ENCODE data around the gene CKLF. TPM values are rescaled to one million over a fixed set of nuclear protein-coding genes. Genes with fewer than 3 reads are reported as not detected.

The CKLF gene
- total and polyA plus RNA-seq, 3 experiments from 2014 or later: 118 to 265 (median 121) TPM

DNA sequence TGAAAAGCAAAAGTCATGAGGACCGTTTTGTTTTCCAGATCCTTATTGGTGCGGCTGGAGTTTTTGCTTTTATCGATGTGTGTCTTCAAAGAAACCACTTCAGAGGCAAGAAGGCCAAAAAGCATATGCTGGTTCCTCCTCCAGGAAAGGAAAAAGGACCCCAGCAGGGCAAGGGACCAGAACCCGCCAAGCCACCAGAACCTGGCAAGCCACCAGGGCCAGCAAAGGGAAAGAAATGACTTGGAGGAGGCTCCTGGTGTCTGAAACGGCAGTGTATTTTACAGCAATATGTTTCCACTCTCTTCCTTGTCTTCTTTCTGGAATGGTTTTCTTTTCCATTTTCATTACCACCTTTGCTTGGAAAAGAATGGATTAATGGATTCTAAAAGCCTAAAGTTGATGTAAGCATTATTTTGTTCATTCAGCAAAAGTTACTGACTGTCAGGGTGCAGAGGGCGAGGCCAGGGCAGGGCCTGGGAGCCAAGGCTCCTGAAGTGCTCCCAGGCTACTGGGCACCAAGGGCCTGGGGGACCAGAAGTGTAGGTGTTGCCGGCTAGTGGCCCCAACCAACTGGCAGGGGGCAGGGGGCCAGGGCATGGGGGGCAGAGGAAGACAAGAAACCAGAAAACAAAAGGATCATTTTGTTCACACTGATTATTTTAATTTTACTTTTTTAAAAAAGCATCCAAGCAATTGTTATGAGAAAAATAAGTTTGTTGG is 35.7 kb downstream of the CKLF start:
- Histone ChIP-seq H3K27ac (ENCODE audit: low read depth, low read length) (no peak overlapping the region), H3K36me3 (ENCODE audit: insufficient read depth, low read length) (no peaks in the 10 kb centered on the region), H3K4me3 (ENCODE audit: low read length) (no peak overlapping the region), H3K4me1 (ENCODE audit: insufficient read depth, low read length) (peaks cover 20% of the 10 kb centered on the region), H3K9me3 (ENCODE audit: low read length) (no peaks in the 10 kb centered on the region), H3K27me3 (ENCODE audit: insufficient read depth, low read length, poor library complexity, severe bottlenecking) (no peaks in the 10 kb centered on the region)
- H3K27ac Mint-ChIP-seq: peak overlapping the region in 3 of 8 donors; percentile 47 to 73 (median 54)
- H3K4me3 Mint-ChIP-seq: no peak overlapping the region
- peaks cover 0 to 3% (median 0%) of the 10 kb centered on the region in 3 donors for H3K36me3 Mint-ChIP-seq
- H3K27me3 Mint-ChIP-seq: peaks cover 0 to 3% of the 10 kb centered on the region in 2 donors
- H3K4me1 Mint-ChIP-seq: peaks cover 17 to 21% (median 20%) of the 10 kb centered on the region in 3 donors
- H3K9me3 Mint-ChIP-seq: no peaks in the 10 kb centered on the region
- DNase-seq: no peak
- CTCF ChIA-PET: interaction anchor here (1.8 to 3.1 kb wide), 8 partner anchors 10 to 182 kb away, joined by 9 to 62 read pairs (median 24); partner anchors contain the start of genes CMTM2 and CMTM3
- POLR2A ChIA-PET: interaction anchor here (1.1 kb wide), 1 partner anchor 65 kb away, joined by 4 read pairs; no protein-coding TSS in a partner anchor

GRCh38 chr16:66588981-66589713 is 36.8 kb downstream of the CKLF start:
- H3K4me1 Mint-ChIP-seq: peaks cover 17 to 21% (median 20%) of the 10 kb centered on the region in 3 donors
- POLR2A ChIA-PET: interaction anchor here (0.7 to 2.0 kb wide), 5 partner anchors 15 to 183 kb away, joined by 3 to 13 read pairs (median 4); partner anchors contain the start of gene CMTM3

DNA sequence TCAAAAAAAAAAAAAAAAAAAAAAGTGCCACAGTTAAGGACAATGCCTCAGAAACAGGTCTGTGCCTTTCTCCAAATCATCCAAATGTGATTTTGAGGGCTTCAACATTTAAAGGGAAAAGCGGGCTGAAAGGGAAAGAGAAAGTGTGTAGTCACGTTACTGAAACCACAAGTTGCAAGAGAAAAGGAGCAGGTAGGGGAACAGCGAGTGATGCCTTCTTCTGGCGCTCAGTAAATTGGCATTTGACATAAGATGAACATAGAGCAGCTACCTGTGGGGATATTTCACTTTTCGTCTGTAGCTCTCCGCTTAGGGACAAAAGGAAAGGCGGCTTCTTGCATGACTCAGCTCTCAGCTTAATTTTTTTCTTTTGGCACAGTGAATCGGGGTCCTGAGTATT is 37.9 kb downstream of the CKLF start:
- Histone ChIP-seq H3K4me3 (ENCODE audit: low read length) (peak overlapping the region; percentile 44), H3K9me3 (ENCODE audit: low read length) (no peaks in the 10 kb centered on the region), H3K27me3 (ENCODE audit: insufficient read depth, low read length, poor library complexity, severe bottlenecking) (no peaks in the 10 kb centered on the region), H3K27ac (ENCODE audit: low read depth, low read length) (no peak overlapping the region), H3K4me1 (ENCODE audit: insufficient read depth, low read length) (peaks cover 20% of the 10 kb centered on the region), H3K36me3 (ENCODE audit: insufficient read depth, low read length) (no peaks in the 10 kb centered on the region)
- Mint-ChIP-seq H3K9me3 (no peaks in the 10 kb centered on the region), H3K36me3 (peaks cover 0 to 3% (median 0%) of the 10 kb centered on the region in 3 donors), H3K27ac (peak overlapping the region in 7 of 8 donors; percentile 11 to 87 (median 73)), H3K4me1 (peaks cover 17 to 21% (median 20%) of the 10 kb centered on the region in 3 donors), H3K27me3 (peaks cover 0 to 3% of the 10 kb centered on the region in 2 donors), H3K4me3 (peak overlapping the region; percentile 77 to 90 (median 85))
- peak in 2 of 5 donors; percentile 32 to 42 for DNase-seq
- ChIA-PET CTCF (interaction anchor here (0.7 to 3.1 kb wide), 17 partner anchors 9 to 184 kb away, joined by 3 to 62 read pairs (median 9); partner anchors contain the start of genes CKLF, CMTM2 and CMTM3), POLR2A (interaction anchor here (0.6 to 2.0 kb wide), 3 partner anchors 14 to 184 kb away, joined by 3 to 13 read pairs (median 3); partner anchors contain the start of gene CMTM3)

More at GRCh38 chr16:66588981-66589713, 36.8 kb downstream of the CKLF start:
- Histone ChIP-seq H3K4me1 (ENCODE audit: insufficient read depth, low read length) (peaks cover 20% of the 10 kb centered on the region), H3K4me3 (ENCODE audit: low read length) (no peak overlapping the region), H3K36me3 (ENCODE audit: insufficient read depth, low read length) (no peaks in the 10 kb centered on the region), H3K27me3 (ENCODE audit: insufficient read depth, low read length, poor library complexity, severe bottlenecking) (no peaks in the 10 kb centered on the region), H3K27ac (ENCODE audit: low read depth, low read length) (no peak overlapping the region), H3K9me3 (ENCODE audit: low read length) (no peaks in the 10 kb centered on the region)
- H3K36me3 Mint-ChIP-seq: peaks cover 0 to 3% (median 0%) of the 10 kb centered on the region in 3 donors
- DNase-seq: peak; percentile 51 to 86 (median 58)
- CTCF ChIA-PET: interaction anchor here (0.6 to 3.1 kb wide), 32 partner anchors 8 to 183 kb away, joined by 3 to 62 read pairs (median 6); partner anchors contain the start of genes CKLF, CMTM2 and CMTM3
- H3K27me3 Mint-ChIP-seq: peaks cover 0 to 3% of the 10 kb centered on the region in 2 donors
- peak overlapping the region; percentile 51 to 87 (median 85) for H3K4me3 Mint-ChIP-seq
- H3K9me3 Mint-ChIP-seq: no peaks in the 10 kb centered on the region
- H3K27ac Mint-ChIP-seq: peak overlapping the region; percentile 45 to 92 (median 84)

DNA sequence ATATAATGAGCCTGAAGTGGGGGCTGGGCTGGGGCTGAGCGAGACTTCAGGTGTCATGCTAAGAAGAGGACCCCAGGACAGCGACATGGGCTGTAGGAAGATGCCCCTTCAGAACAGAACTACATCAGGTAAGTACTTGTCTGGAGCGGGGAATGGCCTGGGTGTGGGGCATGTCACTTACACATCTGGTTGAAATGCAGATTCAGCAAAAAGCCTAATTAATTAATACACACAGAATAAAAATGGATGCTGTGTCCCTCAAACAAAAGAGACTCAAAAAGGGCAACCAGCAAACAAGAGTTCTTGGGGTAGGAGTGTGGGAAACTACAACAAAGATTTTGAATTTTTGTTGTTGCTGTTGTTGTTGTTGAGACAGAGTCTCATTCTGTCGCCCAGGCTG is 38.6 kb downstream of the CKLF start:
- H3K27ac Mint-ChIP-seq: no peak overlapping the region
- no peaks in the 10 kb centered on the region for H3K36me3 ChIP-seq (ENCODE audit: insufficient read depth, low read length)
- no peaks in the 10 kb centered on the region for H3K9me3 ChIP-seq (ENCODE audit: low read length)
- H3K4me1 Mint-ChIP-seq: peaks cover 17 to 21% (median 20%) of the 10 kb centered on the region in 3 donors
- CTCF ChIA-PET: interaction anchor here (0.8 to 3.1 kb wide), 12 partner anchors 9 to 185 kb away, joined by 3 to 62 read pairs (median 14); partner anchors contain the start of genes CKLF, CMTM2 and CMTM3
- no peaks in the 10 kb centered on the region for H3K27me3 ChIP-seq (ENCODE audit: insufficient read depth, low read length, poor library complexity, severe bottlenecking)
- H3K4me1 ChIP-seq (ENCODE audit: insufficient read depth, low read length): peaks cover 20% of the 10 kb centered on the region
- DNase-seq: no peak
- H3K27me3 Mint-ChIP-seq: peaks cover 0 to 3% of the 10 kb centered on the region in 2 donors
- H3K9me3 Mint-ChIP-seq: no peaks in the 10 kb centered on the region
- peak overlapping the region in 1 of 7 donors; percentile 87 for H3K4me3 Mint-ChIP-seq
- no peak overlapping the region for H3K4me3 ChIP-seq (ENCODE audit: low read length)
- peaks cover 0 to 3% (median 0%) of the 10 kb centered on the region in 3 donors for H3K36me3 Mint-ChIP-seq
- H3K27ac ChIP-seq (ENCODE audit: low read depth, low read length): no peak overlapping the region
- POLR2A ChIA-PET: no interaction called here

GRCh38 chr16:66592241-66592640 is 39.9 kb downstream of the CKLF start:
- H3K4me1 ChIP-seq (ENCODE audit: insufficient read depth, low read length): peaks cover 20% of the 10 kb centered on the region
- no peak overlapping the region for H3K27ac ChIP-seq (ENCODE audit: low read depth, low read length)
- POLR2A ChIA-PET: interaction anchor here (0.7 kb wide), 1 partner anchor 159 kb away, joined by 6 read pairs; the partner anchor contains the start of gene DYNC1LI2
- H3K27ac Mint-ChIP-seq: no peak overlapping the region
- CTCF ChIA-PET: interaction anchor here (1.5 kb wide), 1 partner anchor 12 kb away, joined by 3 read pairs; no protein-coding TSS in a partner anchor
- DNase-seq: no peak
- peaks cover 20 to 27% (median 23%) of the 10 kb centered on the region in 3 donors for H3K4me1 Mint-ChIP-seq
- no peaks in the 10 kb centered on the region for H3K9me3 ChIP-seq (ENCODE audit: low read length)
- no peaks in the 10 kb centered on the region for H3K9me3 Mint-ChIP-seq
- H3K27me3 ChIP-seq (ENCODE audit: insufficient read depth, low read length, poor library complexity, severe bottlenecking): no peaks in the 10 kb centered on the region
- peaks cover 0 to 3% of the 10 kb centered on the region in 2 donors for H3K27me3 Mint-ChIP-seq
- H3K36me3 ChIP-seq (ENCODE audit: insufficient read depth, low read length): no peaks in the 10 kb centered on the region
- no peak overlapping the region for H3K4me3 Mint-ChIP-seq
- H3K4me3 ChIP-seq (ENCODE audit: low read length): no peak overlapping the region
- peaks cover 0 to 3% (median 0%) of the 10 kb centered on the region in 3 donors for H3K36me3 Mint-ChIP-seq

DNA sequence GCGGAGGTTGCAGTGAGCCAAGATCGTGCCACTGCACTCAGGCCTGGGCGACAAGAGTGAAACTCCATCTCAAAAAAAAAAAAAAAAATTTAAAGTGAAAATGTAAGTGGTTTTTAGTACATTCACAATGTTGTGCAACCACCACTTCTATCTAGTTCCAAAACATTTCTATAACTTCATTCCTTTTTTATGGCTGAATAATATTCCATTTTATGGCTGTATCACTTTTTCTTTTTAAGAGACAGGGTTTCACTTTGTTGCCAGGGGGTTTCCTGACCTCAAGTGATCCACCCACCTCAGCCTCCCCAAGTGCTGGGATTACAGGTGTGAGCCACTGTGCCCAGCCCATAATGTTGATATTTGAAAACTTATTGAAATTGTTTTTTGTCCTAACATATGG is 40.4 kb downstream of the CKLF start:
- no peak for DNase-seq
- ChIA-PET CTCF (interaction anchor here (1.5 kb wide), 1 partner anchor 11 kb away, joined by 3 read pairs; no protein-coding TSS in a partner anchor), POLR2A (no interaction called here)
- peaks cover 0 to 3% of the 10 kb centered on the region in 2 donors for H3K27me3 Mint-ChIP-seq
- no peak overlapping the region for H3K27ac Mint-ChIP-seq
- H3K4me3 Mint-ChIP-seq: no peak overlapping the region
- Histone ChIP-seq H3K27me3 (ENCODE audit: insufficient read depth, low read length, poor library complexity, severe bottlenecking) (no peaks in the 10 kb centered on the region), H3K27ac (ENCODE audit: low read depth, low read length) (no peak overlapping the region), H3K9me3 (ENCODE audit: low read length) (no peaks in the 10 kb centered on the region), H3K4me3 (ENCODE audit: low read length) (no peak overlapping the region), H3K4me1 (ENCODE audit: insufficient read depth, low read length) (peaks cover 23% of the 10 kb centered on the region), H3K36me3 (ENCODE audit: insufficient read depth, low read length) (no peaks in the 10 kb centered on the region)
- no peaks in the 10 kb centered on the region for H3K9me3 Mint-ChIP-seq
- peaks cover 21 to 32% (median 28%) of the 10 kb centered on the region in 3 donors for H3K4me1 Mint-ChIP-seq
- peaks cover 0 to 3% (median 0%) of the 10 kb centered on the region in 3 donors for H3K36me3 Mint-ChIP-seq

- DNase-seq: no peak
- no peak overlapping the region for H3K27ac Mint-ChIP-seq
- H3K4me3 ChIP-seq (ENCODE audit: low read length): no peak overlapping the region
- H3K27me3 Mint-ChIP-seq: no peaks in the 10 kb centered on the region
- H3K4me1 Mint-ChIP-seq: peaks cover 19 to 36% (median 29%) of the 10 kb centered on the region in 3 donors
- H3K36me3 ChIP-seq (ENCODE audit: insufficient read depth, low read length): no peaks in the 10 kb centered on the region
- peaks cover 0 to 2% (median 0%) of the 10 kb centered on the region in 3 donors for H3K36me3 Mint-ChIP-seq
- ChIA-PET POLR2A (interaction anchor here (0.9 kb wide), 1 partner anchor 43 kb away, joined by 5 read pairs; no protein-coding TSS in a partner anchor), CTCF (interaction anchor here (1.2 kb wide), 1 partner anchor 9 kb away, joined by 3 read pairs; no protein-coding TSS in a partner anchor)
- H3K4me3 Mint-ChIP-seq: no peak overlapping the region
- H3K27ac ChIP-seq (ENCODE audit: low read depth, low read length): no peak overlapping the region
- peaks cover 20% of the 10 kb centered on the region for H3K4me1 ChIP-seq (ENCODE audit: insufficient read depth, low read length)
- no peaks in the 10 kb centered on the region for H3K9me3 Mint-ChIP-seq
- H3K27me3 ChIP-seq (ENCODE audit: insufficient read depth, low read length, poor library complexity, severe bottlenecking): no peaks in the 10 kb centered on the region
- H3K9me3 ChIP-seq (ENCODE audit: low read length): no peaks in the 10 kb centered on the region
These were observed 42.4 kb downstream of the CKLF start for GRCh38 chr16:66594739-66595138.

All from CD8-positive, alpha-beta memory T cell (primary cell).